Activated CD4-positive, alpha-beta T cell treated with anti-CD3 and anti-CD28 coated beads, Interleukin-2, amount 10 ng/mL, durations not matched to agents 7 days and 5 days (primary cell): ENCODE results near the gene ELMO3. TPM values are rescaled to one million over a fixed set of nuclear protein-coding genes. Genes with fewer than 3 reads are reported as not detected.
A peak's percentile ranks its signal among the peaks of the same experiment; 100 is the strongest.

Source experiments
- CTCF ChIA-PET: fragments of 350-600 bp; sonication (Branson Sonifier 250); formaldehyde crosslinking; loops from one replicate; lab custom pipeline; 2021; ENCODE audit warnings: antibody characterized with exemption; lab: Charles Lee
- POLR2A ChIA-PET: fragments of 350-600 bp; sonication (Branson Sonifier 250); formaldehyde crosslinking; loops from one replicate; lab custom pipeline; 2021; ENCODE audit warnings: antibody characterized with exemption; lab: Charles Lee
- DNase-seq: peaks from one replicate; pipeline ENCODE4 v3.0.0-alpha.2; 2020
- H3K27ac Mint-ChIP-seq: one replicate; pipeline ENCODE4 v1.8.0; 2021; ENCODE audit warnings: mild to moderate bottlenecking, moderate library complexity, mixed read lengths
- H3K27me3 Mint-ChIP-seq: one replicate; pipeline ENCODE4 v1.8.0; 2021; ENCODE audit warnings: mixed read lengths
- H3K36me3 Mint-ChIP-seq: one replicate; pipeline ENCODE4 v1.8.0; 2021; ENCODE audit warnings: low read depth, mixed read lengths
- H3K4me1 Mint-ChIP-seq: one replicate; pipeline ENCODE4 v1.8.0; 2021; ENCODE audit warnings: mixed read lengths
- H3K4me3 Mint-ChIP-seq: one replicate; pipeline ENCODE4 v1.8.0; 2021; ENCODE audit warnings: mild to moderate bottlenecking, moderate library complexity, mixed read lengths
- H3K9me3 Mint-ChIP-seq: one replicate; pipeline ENCODE4 v1.8.0; 2021; ENCODE audit warnings: mixed read lengths
- total RNA-seq, 2 experiments: library from RNA; stranded (reverse); gene quantifications; one replicate each; pipeline ENCODE4 v1.2.3, GENCODE V29; 2021

The ELMO3 gene
- total RNA-seq, 2 experiments from 2014 or later, result 6.2 to 6.3 TPM

GRCh38 chr16:67157892-67158635 lies 40.9 kb upstream of the ELMO3 start:
- H3K4me3 Mint-ChIP-seq, result peak overlapping the region; percentile 93
- H3K27ac Mint-ChIP-seq, result peak overlapping the region; percentile 100
- CTCF ChIA-PET, result interaction anchor here (0.9 to 8.0 kb wide), 12 partner anchors 13 to 197 kb away, joined by 3 to 137 read pairs (median 4); partner anchors contain the start of genes CES3 and NOL3
- H3K36me3 Mint-ChIP-seq, result peaks cover 35% of the 10 kb centered on the region
- H3K27me3 Mint-ChIP-seq, result peaks cover 6% of the 10 kb centered on the region
- H3K4me1 Mint-ChIP-seq, result peaks cover 66% of the 10 kb centered on the region
- POLR2A ChIA-PET, result no interaction called here
- no peaks in the 10 kb centered on the region for H3K9me3 Mint-ChIP-seq
- peak; percentile 30 for DNase-seq

- ChIA-PET CTCF (interaction anchor here (0.9 to 8.0 kb wide), 10 partner anchors 8 to 198 kb away, joined by 3 to 137 read pairs (median 6); partner anchors contain the start of genes B3GNT9, CES3 and NOL3), POLR2A (interaction anchor here (0.5 to 0.6 kb wide), 2 partner anchors 199 to 201 kb away, joined by 5 to 11 read pairs; no protein-coding TSS in a partner anchor)
- no peaks in the 10 kb centered on the region for H3K9me3 Mint-ChIP-seq
- H3K27me3 Mint-ChIP-seq, result peaks cover 9% of the 10 kb centered on the region
- H3K27ac Mint-ChIP-seq, result peak overlapping the region; percentile 100
- peaks cover 63% of the 10 kb centered on the region for H3K4me1 Mint-ChIP-seq
- H3K36me3 Mint-ChIP-seq, result peaks cover 30% of the 10 kb centered on the region
- peak overlapping the region; percentile 93 for H3K4me3 Mint-ChIP-seq
- peak; percentile 89 for DNase-seq
These were observed 40.0 kb upstream of the ELMO3 start for GRCh38 chr16:67158637-67159600.

GRCh38 chr16:67161595-67162058 lies 37.3 kb upstream of the ELMO3 start:
- Mint-ChIP-seq H3K36me3 (peaks cover 21% of the 10 kb centered on the region), H3K4me3 (peak overlapping the region; percentile 51), H3K27ac (peak overlapping the region; percentile 36), H3K4me1 (peaks cover 59% of the 10 kb centered on the region), H3K27me3 (peaks cover 27% of the 10 kb centered on the region), H3K9me3 (no peaks in the 10 kb centered on the region)
- CTCF ChIA-PET, result interaction anchor here (1.3 to 8.0 kb wide), 7 partner anchors 8 to 266 kb away, joined by 3 to 137 read pairs (median 7); partner anchors contain the start of genes MATCAP1, NOL3 and TMEM208
- no peak for DNase-seq
- POLR2A ChIA-PET, result no interaction called here

- peak overlapping the region; percentile 2 for H3K27ac Mint-ChIP-seq
- H3K4me3 Mint-ChIP-seq, result peak overlapping the region; percentile 51
- peaks cover 25% of the 10 kb centered on the region for H3K36me3 Mint-ChIP-seq
- CTCF ChIA-PET, result interaction anchor here (0.5 to 8.0 kb wide), 17 partner anchors 7 to 917 kb away, joined by 3 to 137 read pairs (median 4); partner anchors contain the start of genes B3GNT9, MATCAP1, NOL3 and TMEM208
- peaks cover 51% of the 10 kb centered on the region for H3K4me1 Mint-ChIP-seq
- DNase-seq, result no peak
- no peaks in the 10 kb centered on the region for H3K9me3 Mint-ChIP-seq
- POLR2A ChIA-PET, result interaction anchor here (0.6 to 0.7 kb wide), 2 partner anchors 9 to 210 kb away, joined by 3 read pairs; no protein-coding TSS in a partner anchor
- H3K27me3 Mint-ChIP-seq, result peaks cover 36% of the 10 kb centered on the region
These were observed 36.3 kb upstream of the ELMO3 start for GRCh38 chr16:67162506-67163163.

GRCh38 chr16:67163164-67163998 lies 35.5 kb upstream of the ELMO3 start:
- Mint-ChIP-seq H3K4me3 (peak overlapping the region; percentile 34), H3K4me1 (peaks cover 43% of the 10 kb centered on the region)

GRCh38 chr16:67163999-67164558 lies 34.9 kb upstream of the ELMO3 start:
- Mint-ChIP-seq H3K27ac (peak overlapping the region; percentile 50), H3K9me3 (no peaks in the 10 kb centered on the region), H3K4me3 (peak overlapping the region; percentile 34), H3K27me3 (peaks cover 44% of the 10 kb centered on the region), H3K36me3 (peaks cover 20% of the 10 kb centered on the region), H3K4me1 (peaks cover 38% of the 10 kb centered on the region)
- ChIA-PET CTCF (interaction anchor here (1.0 to 8.0 kb wide), 8 partner anchors 8 to 200 kb away, joined by 3 to 137 read pairs (median 10); partner anchors contain the start of genes MATCAP1 and NOL3), POLR2A (no interaction called here)
- no peak for DNase-seq

More at GRCh38 chr16:67163164-67163998, 35.5 kb upstream of the ELMO3 start:
- ChIA-PET POLR2A (interaction anchor here (0.7 kb wide), 1 partner anchor 211 kb away, joined by 3 read pairs; no protein-coding TSS in a partner anchor), CTCF (interaction anchor here (0.5 to 8.0 kb wide), 17 partner anchors 8 to 917 kb away, joined by 3 to 137 read pairs (median 4); partner anchors contain the start of genes B3GNT9, MATCAP1, NOL3 and TMEM208)
- DNase-seq, result peak; percentile 54
- Mint-ChIP-seq H3K27ac (no peak overlapping the region), H3K27me3 (peaks cover 42% of the 10 kb centered on the region), H3K36me3 (peaks cover 20% of the 10 kb centered on the region), H3K9me3 (no peaks in the 10 kb centered on the region)

GRCh38 chr16:67164599-67165061 lies 34.3 kb upstream of the ELMO3 start, which contains the start of gene HSF4:
Gene HSF4 (plus strand): TSS chr16:67164745. CDS start chr16:67164812, 67 bp downstream.
- peaks cover 38% of the 10 kb centered on the region for H3K4me1 Mint-ChIP-seq
- H3K9me3 Mint-ChIP-seq, result no peaks in the 10 kb centered on the region
- peaks cover 20% of the 10 kb centered on the region for H3K36me3 Mint-ChIP-seq
- peak within 1 kb of the TSS; percentile 34 for H3K4me3 Mint-ChIP-seq
- ChIA-PET CTCF (interaction anchor here (0.9 to 2.8 kb wide), 5 partner anchors 9 to 147 kb away, joined by 3 to 12 read pairs (median 10); no protein-coding TSS in a partner anchor), POLR2A (no interaction called here)
- no peak for DNase-seq
- H3K27ac Mint-ChIP-seq, result peak within 1 kb of the TSS; percentile 50
- peaks cover 45% of the 10 kb centered on the region for H3K27me3 Mint-ChIP-seq

GRCh38 chr16:67165121-67166078 lies 33.5 kb upstream of the ELMO3 start:
- Mint-ChIP-seq H3K4me3 (peak overlapping the region; percentile 30), H3K36me3 (peaks cover 20% of the 10 kb centered on the region), H3K27ac (peak overlapping the region; percentile 46), H3K27me3 (peaks cover 50% of the 10 kb centered on the region), H3K9me3 (no peaks in the 10 kb centered on the region), H3K4me1 (peaks cover 45% of the 10 kb centered on the region)
- ChIA-PET POLR2A (no interaction called here), CTCF (interaction anchor here (0.9 to 6.1 kb wide), 5 partner anchors 8 to 147 kb away, joined by 3 to 31 read pairs (median 10); no protein-coding TSS in a partner anchor)
- DNase-seq, result no peak

GRCh38 chr16:67166110-67166547 lies 32.8 kb upstream of the ELMO3 start:
- Mint-ChIP-seq H3K27me3 (peaks cover 52% of the 10 kb centered on the region), H3K27ac (no peak overlapping the region), H3K4me3 (no peak overlapping the region), H3K4me1 (peaks cover 47% of the 10 kb centered on the region), H3K9me3 (no peaks in the 10 kb centered on the region), H3K36me3 (peaks cover 15% of the 10 kb centered on the region)
- ChIA-PET POLR2A (no interaction called here), CTCF (interaction anchor here (2.8 to 6.1 kb wide), 2 partner anchors 11 to 148 kb away, joined by 12 to 31 read pairs; no protein-coding TSS in a partner anchor)
- DNase-seq, result no peak
